Measurements from ENCODE around the gene FLT1.

FLT1 gene

GRCh38 chr13:28526876-28527275 lies 31.9 kb upstream of the FLT1 start:
- no peak for DNase-seq (ENCODE audit: low read depth)

- no peak for DNase-seq (ENCODE audit: low read depth)
Measured at GRCh38 chr13:28522871-28523270, 27.9 kb upstream of the FLT1 start.

GRCh38 chr13:28513745-28514144 lies 18.8 kb upstream of the FLT1 start:
- DNase-seq (ENCODE audit: low read depth) = no peak

DNA sequence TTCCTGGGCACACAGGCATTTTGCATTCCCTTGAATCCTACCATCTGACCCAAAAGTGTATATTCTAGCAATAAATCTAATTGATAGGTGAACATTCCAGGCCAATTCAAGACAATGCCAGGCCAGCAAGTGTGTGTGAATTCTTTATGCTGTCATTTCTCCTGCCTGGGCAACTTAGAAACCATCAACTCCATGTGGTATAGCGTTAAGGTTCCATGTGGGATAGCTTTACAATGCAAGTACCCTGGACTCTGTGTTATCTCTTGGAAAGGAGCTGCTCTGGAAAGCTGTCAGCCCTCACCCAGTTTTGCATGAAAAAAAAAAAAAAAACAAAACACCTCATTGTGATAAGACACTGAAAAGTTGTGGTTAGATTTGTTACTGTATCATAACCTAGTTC lies 15.6 kb upstream of the FLT1 start:
- no peak for DNase-seq (ENCODE audit: low read depth)

DNA sequence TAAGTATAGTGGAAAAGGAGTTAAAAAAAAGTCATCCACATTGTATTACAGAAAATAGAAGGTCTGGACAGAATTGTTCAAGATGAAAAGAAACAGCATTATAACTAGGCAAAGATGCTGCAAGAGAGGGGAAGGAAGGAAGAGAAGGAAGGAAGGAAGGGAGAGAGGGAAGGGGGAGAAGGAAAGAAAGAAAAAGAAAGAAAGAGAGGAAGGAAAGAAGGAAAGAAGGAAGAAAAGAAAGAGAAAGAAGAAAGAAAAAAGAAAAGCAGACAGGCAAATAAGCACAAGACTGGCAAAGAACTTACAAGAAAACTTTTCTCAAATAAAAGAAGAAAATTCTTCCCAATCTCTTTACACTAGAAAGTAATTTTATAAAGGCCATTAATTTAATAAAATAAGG lies 15.1 kb upstream of the FLT1 start:
- DNase-seq (ENCODE audit: low read depth) = no peak

- DNase-seq (ENCODE audit: low read depth) = no peak
Measured at GRCh38 chr13:28505543-28506135, 10.7 kb upstream of the FLT1 start.

- DNase-seq (ENCODE audit: low read depth) = no peak
Measured at GRCh38 chr13:28503182-28503967, 8.4 kb upstream of the FLT1 start.

GRCh38 chr13:28501547-28501946 lies 6.6 kb upstream of the FLT1 start:
- no peak for DNase-seq (ENCODE audit: low read depth)

- DNase-seq (ENCODE audit: low read depth) = no peak
Measured at GRCh38 chr13:28499609-28500008, 4.7 kb upstream of the FLT1 start.

DNA sequence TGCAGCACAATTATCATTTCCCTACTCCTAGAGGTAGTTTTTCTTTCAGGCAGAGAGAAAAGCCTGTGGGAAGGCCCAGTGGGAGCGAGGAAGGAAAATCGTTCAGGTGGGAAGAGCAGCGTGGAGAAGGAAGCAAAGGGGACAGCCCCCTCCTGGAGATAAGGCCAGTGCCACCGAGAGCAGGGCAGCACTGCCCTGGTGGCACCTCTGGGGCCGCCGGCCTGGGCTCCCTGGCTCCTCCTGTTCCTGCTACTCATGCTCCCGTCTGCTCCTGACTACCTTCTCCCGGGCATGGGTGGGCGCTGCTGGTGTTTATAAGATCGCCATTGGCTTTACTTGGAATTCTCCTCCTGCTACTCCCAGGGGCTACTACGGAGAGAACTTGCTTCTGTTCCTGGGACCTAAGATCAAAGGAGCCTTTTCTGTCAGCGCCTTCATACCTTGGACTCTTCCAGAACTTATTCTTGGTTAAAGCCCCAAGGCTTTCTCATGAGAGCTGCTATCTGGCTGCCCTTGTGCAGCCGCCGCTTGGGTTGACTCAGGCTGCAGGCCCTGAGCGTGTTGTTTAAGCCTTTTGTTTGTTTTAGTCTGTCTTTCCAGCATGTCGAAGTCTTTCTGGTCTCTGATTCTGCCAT lies 3.7 kb upstream of the FLT1 start:
- no peak for DNase-seq (ENCODE audit: low read depth)

DNA sequence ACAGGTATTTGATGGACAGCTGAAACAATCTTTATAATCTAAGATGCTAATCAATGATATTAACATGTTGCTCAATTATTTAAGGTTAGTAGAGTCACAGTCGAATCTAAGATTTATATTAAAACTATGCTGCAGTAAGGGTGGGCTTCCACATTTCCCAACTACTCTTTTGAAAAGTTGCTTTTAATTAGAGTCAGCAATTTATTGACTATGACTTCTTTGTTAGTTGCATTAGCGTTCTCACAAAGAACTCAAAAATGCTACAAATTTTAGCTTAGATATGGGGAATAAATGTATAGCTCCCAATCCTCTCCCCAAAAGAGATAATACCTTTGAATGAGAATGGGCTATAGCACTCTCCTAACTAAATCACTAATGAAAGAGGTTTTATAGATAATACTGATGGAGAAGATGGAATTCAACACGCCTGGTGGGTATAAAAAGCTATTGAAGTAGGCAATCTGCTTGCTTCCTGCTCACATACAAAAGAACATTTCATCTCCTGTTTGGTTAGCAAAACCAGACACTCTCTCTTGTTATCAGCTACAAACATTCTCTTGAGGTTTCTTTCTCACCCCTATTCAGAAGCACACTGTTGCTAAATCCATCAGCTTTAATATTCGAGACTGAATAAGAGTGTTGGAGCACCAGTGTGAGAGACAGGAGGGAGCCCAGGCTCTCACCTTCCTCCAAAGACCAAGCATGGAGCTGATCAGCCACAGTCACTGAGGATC lies 2.4 kb upstream of the FLT1 start:
- DNase-seq (ENCODE audit: low read depth) = no peak

DNA sequence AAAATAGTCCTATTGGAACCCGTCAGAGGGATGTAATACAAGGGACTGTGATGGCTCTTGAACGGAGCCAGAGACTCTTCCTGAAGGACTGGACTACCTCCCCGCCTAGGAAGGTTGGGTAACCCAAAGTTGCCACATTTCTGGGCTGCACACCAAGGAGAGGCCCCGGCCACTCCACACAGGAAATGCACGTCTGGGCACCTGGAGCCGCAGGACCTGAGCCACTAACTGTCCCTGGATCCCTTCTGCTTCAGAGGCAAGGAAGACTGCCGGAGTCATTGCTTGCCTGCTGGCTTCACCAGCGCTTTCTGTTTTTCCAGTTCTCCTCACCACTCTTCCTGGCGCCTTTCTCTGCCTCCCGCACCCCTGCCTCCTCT lies 1.2 kb upstream of the FLT1 start:
- DNase-seq (ENCODE audit: low read depth) = no peak

- DNase-seq (ENCODE audit: low read depth) = no peak
Measured at GRCh38 chr13:28495538-28496187, 735 bp upstream of the FLT1 start.

- DNase-seq (ENCODE audit: low read depth) = no peak
Measured at GRCh38 chr13:28494504-28494777, 487 bp downstream of the FLT1 start.

DNA sequence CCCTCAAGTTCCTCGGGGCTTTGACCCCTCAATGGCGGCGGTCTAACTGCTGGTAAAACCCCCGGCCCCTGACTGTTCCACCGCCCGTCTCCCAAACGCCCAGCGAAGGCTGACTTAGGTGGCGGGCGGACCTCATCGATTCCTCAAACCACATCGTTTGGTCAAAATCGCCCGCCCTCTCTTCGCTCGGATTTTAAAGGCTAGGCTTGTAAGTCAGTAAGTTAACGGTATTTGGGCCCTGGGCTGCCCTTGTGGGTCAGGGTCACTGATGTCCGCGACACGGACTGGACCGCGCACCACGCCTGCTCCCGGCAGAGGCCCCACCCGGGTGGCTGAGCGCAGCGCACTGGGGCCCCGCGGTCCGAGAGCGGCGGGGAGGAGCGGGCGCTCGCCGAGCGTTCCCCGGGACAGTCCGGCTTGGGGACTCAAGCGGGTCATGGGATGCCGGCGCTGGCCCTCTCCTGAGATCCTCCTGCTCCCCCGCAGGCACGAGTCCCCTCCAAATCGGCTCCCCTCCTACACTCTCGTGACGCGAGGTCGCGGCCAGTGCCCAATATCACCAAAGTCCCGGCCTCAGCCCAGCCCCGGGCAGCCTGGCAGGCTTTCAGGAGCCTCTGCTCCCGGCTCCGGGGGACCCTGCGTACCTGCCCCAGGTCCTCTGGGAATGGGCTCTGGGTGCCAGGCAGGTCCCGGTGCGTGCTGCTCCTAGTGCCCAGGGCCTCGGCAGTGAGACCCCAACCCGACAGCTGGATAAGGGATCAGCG lies 1.0 kb downstream of the FLT1 start:
- DNase-seq (ENCODE audit: low read depth) = no peak

GRCh38 chr13:28492569-28493367 lies 2.2 kb downstream of the FLT1 start:
- DNase-seq (ENCODE audit: low read depth) = no peak

GRCh38 chr13:28490061-28490460 lies 4.9 kb downstream of the FLT1 start:
- DNase-seq (ENCODE audit: low read depth) = no peak

GRCh38 chr13:28489524-28489931 lies 5.4 kb downstream of the FLT1 start:
- no peak for DNase-seq (ENCODE audit: low read depth)

DNA sequence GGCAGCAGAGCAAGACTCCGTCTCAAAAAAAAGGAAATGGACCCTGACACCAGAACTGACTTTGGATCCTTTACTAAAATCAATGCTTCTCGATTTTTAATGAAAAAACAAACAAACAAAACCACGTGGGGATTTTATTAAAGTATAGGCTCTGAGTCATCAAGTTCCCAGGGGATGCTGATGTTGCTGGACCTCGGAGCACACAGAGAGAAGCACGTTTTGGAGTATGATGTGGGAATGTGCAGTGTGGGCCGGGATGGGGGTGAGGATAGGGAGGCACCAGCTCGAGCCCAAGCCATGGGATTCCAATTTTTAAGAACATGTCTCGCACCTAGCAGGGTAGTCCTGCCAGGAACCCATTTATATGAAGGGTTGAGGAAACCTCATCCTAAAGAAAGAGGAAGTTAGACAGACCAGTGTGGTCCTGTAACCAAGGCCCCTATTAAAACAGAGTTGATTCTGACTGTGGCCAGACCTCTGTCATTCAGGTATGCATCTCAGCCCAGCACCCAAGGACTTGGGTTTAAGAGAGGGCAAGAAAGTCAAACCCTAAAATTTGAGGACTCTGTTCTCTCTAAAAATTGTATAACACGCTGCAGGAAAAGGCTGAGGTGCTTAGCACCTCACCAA lies 6.4 kb downstream of the FLT1 start:
- DNase-seq (ENCODE audit: low read depth) = no peak

- no peak for DNase-seq (ENCODE audit: low read depth)
Measured at GRCh38 chr13:28485996-28486543, 8.9 kb downstream of the FLT1 start.

All from stimulated activated CD8-positive, alpha-beta memory T cell treated with anti-CD3 and anti-CD28 coated beads, Interleukin-15, amount 100 ng/mL, for 1 hour (primary cell).